HEK293 (cell line): ENCODE results near the gene PRR11.

Experiments used
- PATZ1 ChIP-seq: fragments of 450-650 bp; formaldehyde crosslinking; IDR thresholded peaks from 2 replicates; pipeline ENCODE4 v1.5.1; 2016; ENCODE audit warnings: missing biosample characterization, missing genetic modification characterization
- TCF7L2 ChIP-seq: IDR thresholded peaks from 2 replicates; pipeline ENCODE4 v1.6.1; 2011; ENCODE audit warnings: low read depth, mild to moderate bottlenecking, inconsistent platforms, low read length, moderate library complexity, borderline replicate concordance
- ZIC2 ChIP-seq: fragments of 450-650 bp; formaldehyde crosslinking; IDR thresholded peaks from 2 replicates; pipeline ENCODE4 v1.5.1; 2016; ENCODE audit warnings: missing biosample characterization, missing genetic modification characterization
- ZNF174 ChIP-seq: fragments of 450-650 bp; formaldehyde crosslinking; IDR thresholded peaks from 2 replicates; pipeline ENCODE4 v1.5.0; 2017; ENCODE audit warnings: missing biosample characterization, mild to moderate bottlenecking, missing genetic modification characterization
- ZNF184 ChIP-seq: fragments of 450-650 bp; IDR thresholded peaks from 2 replicates; pipeline ENCODE4 v1.5.1; 2018; ENCODE audit warnings: missing biosample characterization, mild to moderate bottlenecking, missing genetic modification characterization
- ZNF571 ChIP-seq: fragments of 450-650 bp; formaldehyde crosslinking; IDR thresholded peaks from 2 replicates; pipeline ENCODE4 v1.5.0; 2017; ENCODE audit warnings: missing biosample characterization, missing genetic modification characterization
- ZSCAN18 ChIP-seq: fragments of 450-650 bp; formaldehyde crosslinking; IDR thresholded peaks from 2 replicates; pipeline ENCODE4 v1.5.1; 2016; ENCODE audit warnings: missing biosample characterization, missing genetic modification characterization
- TF ChIP-seq, protein P1 (sequence below): fragments of 450-650 bp; formaldehyde crosslinking; IDR thresholded peaks from 2 replicates; pipeline ENCODE4 v1.5.1; 2016; ENCODE audit warnings: missing biosample characterization, missing genetic modification characterization
- TF ChIP-seq, protein P2 (sequence below): fragments of 450-650 bp; formaldehyde crosslinking; IDR thresholded peaks from 2 replicates; pipeline ENCODE4 v1.5.1; 2016; ENCODE audit warnings: missing biosample characterization, missing genetic modification characterization
- TF ChIP-seq, protein P3 (sequence below): fragments of 450-650 bp; formaldehyde crosslinking; optimal IDR thresholded peaks from 2 replicates; pipeline ENCODE3; 2016; ENCODE audit warnings: missing biosample characterization, mild to moderate bottlenecking, missing genetic modification characterization

DNA sequence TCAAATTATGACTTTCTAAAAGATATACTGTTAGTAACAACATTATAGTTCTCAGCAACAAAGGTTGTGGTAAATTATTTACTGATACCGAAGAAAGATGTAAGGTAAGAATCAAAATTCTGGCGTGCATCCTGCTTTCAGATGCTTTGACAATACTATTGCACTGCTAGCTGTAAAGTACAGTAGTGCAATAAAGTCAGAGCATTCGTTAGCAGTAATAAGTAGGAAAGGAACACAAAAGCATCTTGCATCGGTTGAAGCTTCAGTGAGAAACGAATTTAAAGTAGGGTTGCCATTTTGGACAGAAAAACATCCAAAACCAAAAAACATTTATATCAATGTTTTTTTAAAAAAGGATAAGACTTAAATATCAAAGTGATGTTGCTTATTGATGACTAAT, 4.5 kb upstream of the PRR11 start:
- TF ChIP-seq, protein P1, sequence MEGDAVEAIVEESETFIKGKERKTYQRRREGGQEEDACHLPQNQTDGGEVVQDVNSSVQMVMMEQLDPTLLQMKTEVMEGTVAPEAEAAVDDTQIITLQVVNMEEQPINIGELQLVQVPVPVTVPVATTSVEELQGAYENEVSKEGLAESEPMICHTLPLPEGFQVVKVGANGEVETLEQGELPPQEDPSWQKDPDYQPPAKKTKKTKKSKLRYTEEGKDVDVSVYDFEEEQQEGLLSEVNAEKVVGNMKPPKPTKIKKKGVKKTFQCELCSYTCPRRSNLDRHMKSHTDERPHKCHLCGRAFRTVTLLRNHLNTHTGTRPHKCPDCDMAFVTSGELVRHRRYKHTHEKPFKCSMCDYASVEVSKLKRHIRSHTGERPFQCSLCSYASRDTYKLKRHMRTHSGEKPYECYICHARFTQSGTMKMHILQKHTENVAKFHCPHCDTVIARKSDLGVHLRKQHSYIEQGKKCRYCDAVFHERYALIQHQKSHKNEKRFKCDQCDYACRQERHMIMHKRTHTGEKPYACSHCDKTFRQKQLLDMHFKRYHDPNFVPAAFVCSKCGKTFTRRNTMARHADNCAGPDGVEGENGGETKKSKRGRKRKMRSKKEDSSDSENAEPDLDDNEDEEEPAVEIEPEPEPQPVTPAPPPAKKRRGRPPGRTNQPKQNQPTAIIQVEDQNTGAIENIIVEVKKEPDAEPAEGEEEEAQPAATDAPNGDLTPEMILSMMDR, result no peak
- TF ChIP-seq, protein P2, sequence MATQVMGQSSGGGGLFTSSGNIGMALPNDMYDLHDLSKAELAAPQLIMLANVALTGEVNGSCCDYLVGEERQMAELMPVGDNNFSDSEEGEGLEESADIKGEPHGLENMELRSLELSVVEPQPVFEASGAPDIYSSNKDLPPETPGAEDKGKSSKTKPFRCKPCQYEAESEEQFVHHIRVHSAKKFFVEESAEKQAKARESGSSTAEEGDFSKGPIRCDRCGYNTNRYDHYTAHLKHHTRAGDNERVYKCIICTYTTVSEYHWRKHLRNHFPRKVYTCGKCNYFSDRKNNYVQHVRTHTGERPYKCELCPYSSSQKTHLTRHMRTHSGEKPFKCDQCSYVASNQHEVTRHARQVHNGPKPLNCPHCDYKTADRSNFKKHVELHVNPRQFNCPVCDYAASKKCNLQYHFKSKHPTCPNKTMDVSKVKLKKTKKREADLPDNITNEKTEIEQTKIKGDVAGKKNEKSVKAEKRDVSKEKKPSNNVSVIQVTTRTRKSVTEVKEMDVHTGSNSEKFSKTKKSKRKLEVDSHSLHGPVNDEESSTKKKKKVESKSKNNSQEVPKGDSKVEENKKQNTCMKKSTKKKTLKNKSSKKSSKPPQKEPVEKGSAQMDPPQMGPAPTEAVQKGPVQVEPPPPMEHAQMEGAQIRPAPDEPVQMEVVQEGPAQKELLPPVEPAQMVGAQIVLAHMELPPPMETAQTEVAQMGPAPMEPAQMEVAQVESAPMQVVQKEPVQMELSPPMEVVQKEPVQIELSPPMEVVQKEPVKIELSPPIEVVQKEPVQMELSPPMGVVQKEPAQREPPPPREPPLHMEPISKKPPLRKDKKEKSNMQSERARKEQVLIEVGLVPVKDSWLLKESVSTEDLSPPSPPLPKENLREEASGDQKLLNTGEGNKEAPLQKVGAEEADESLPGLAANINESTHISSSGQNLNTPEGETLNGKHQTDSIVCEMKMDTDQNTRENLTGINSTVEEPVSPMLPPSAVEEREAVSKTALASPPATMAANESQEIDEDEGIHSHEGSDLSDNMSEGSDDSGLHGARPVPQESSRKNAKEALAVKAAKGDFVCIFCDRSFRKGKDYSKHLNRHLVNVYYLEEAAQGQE, result no peak
- TF ChIP-seq ZNF571, result no peak
- no peak for TF ChIP-seq ZNF174 (tag by site-specific recombination)
- no peak for TF ChIP-seq PATZ1 (tag by site-specific recombination)
- TF ChIP-seq ZIC2 (tag by site-specific recombination), result no peak
- no peak for TF ChIP-seq TCF7L2
- no peak for TF ChIP-seq ZNF184
- TF ChIP-seq, protein P3, sequence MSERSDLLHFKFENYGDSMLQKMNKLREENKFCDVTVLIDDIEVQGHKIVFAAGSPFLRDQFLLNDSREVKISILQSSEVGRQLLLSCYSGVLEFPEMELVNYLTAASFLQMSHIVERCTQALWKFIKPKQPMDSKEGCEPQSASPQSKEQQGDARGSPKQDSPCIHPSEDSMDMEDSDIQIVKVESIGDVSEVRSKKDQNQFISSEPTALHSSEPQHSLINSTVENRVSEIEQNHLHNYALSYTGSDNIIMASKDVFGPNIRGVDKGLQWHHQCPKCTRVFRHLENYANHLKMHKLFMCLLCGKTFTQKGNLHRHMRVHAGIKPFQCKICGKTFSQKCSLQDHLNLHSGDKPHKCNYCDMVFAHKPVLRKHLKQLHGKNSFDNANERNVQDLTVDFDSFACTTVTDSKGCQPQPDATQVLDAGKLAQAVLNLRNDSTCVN (tag by site-specific recombination), result no peak
- TF ChIP-seq ZSCAN18 (tag by site-specific recombination), result no peak
